ENCODE measurements around the gene BLTP2. TPM values are rescaled to one million over a fixed set of nuclear protein-coding genes. Genes with fewer than 3 reads are reported as not detected.

Gene BLTP2
- total RNA-seq, 2 experiments from 2014 or later = 137 to 140 TPM

- Mint-ChIP-seq H3K36me3 (ENCODE audit: low read depth) (peaks cover 21% of the 10 kb centered on the region), H3K9me3 (no peaks in the 10 kb centered on the region), H3K27me3 (no peaks in the 10 kb centered on the region), H3K4me1 (ENCODE audit: low read depth) (peaks cover 9% of the 10 kb centered on the region), H3K4me3 (no peak overlapping the region), H3K27ac (peak overlapping the region; percentile 22)
- CTCF ChIA-PET = interaction anchor here (1.4 kb wide), 1 partner anchor 8 kb away, joined by 3 read pairs; no protein-coding TSS in a partner anchor
- TF ChIP-seq, protein P1, sequence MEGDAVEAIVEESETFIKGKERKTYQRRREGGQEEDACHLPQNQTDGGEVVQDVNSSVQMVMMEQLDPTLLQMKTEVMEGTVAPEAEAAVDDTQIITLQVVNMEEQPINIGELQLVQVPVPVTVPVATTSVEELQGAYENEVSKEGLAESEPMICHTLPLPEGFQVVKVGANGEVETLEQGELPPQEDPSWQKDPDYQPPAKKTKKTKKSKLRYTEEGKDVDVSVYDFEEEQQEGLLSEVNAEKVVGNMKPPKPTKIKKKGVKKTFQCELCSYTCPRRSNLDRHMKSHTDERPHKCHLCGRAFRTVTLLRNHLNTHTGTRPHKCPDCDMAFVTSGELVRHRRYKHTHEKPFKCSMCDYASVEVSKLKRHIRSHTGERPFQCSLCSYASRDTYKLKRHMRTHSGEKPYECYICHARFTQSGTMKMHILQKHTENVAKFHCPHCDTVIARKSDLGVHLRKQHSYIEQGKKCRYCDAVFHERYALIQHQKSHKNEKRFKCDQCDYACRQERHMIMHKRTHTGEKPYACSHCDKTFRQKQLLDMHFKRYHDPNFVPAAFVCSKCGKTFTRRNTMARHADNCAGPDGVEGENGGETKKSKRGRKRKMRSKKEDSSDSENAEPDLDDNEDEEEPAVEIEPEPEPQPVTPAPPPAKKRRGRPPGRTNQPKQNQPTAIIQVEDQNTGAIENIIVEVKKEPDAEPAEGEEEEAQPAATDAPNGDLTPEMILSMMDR (IDR thresholded peaks at IDR 0.05) = no peak
- DNase-seq = no peak
- intact Hi-C loops (cut with micrococcal nuclease) = no loop called here
- POLR2A ChIA-PET = interaction anchor here (0.7 to 1.4 kb wide), 3 partner anchors 8 to 85 kb away, joined by 3 to 4 read pairs (median 3); no protein-coding TSS in a partner anchor
- ATAC-seq = peak; percentile 17
Measured at GRCh38 chr17:28655160-28655559, 10.2 kb upstream of the BLTP2 start.

DNA sequence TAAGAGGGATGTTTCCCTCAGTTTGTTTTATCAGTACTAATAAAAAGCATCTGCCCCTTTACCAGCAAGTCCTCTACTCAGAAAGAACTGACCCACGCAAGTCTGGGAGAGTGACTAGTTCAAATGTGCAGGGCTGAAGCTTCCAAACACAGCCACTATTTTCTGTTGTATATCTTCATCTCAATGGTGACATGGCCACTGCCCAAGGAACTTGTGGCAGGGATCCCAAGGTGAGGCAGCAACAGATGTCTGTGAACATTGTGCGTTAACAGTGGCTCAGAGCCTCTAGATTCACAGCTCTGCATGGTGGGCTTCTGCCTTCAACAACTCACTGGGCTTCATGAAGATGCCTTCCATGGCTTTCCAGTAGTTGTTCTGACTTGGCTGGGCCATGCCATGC, 3.7 kb upstream of the BLTP2 start:
- Mint-ChIP-seq H3K27me3 (no peaks in the 10 kb centered on the region), H3K4me3 (no peak overlapping the region), H3K36me3 (ENCODE audit: low read depth) (peaks cover 22% of the 10 kb centered on the region), H3K4me1 (ENCODE audit: low read depth) (peaks cover 28% of the 10 kb centered on the region), H3K27ac (no peak overlapping the region), H3K9me3 (no peaks in the 10 kb centered on the region)
- DNase-seq = no peak
- POLR2A ChIA-PET = interaction anchor here (0.7 to 1.8 kb wide), 3 partner anchors 13 to 76 kb away, joined by 3 to 10 read pairs (median 3); partner anchors contain the start of genes SDF2 and SUPT6H
- intact Hi-C loops (cut with micrococcal nuclease) = no loop called here
- CTCF ChIA-PET = interaction anchor here (0.7 to 6.7 kb wide), 11 partner anchors 11 to 305 kb away, joined by 3 to 66 read pairs (median 4); partner anchors contain the start of genes SDF2 and SUPT6H
- TF ChIP-seq, protein P1 (IDR thresholded peaks at IDR 0.05) = no peak
- no peak for ATAC-seq

DNA sequence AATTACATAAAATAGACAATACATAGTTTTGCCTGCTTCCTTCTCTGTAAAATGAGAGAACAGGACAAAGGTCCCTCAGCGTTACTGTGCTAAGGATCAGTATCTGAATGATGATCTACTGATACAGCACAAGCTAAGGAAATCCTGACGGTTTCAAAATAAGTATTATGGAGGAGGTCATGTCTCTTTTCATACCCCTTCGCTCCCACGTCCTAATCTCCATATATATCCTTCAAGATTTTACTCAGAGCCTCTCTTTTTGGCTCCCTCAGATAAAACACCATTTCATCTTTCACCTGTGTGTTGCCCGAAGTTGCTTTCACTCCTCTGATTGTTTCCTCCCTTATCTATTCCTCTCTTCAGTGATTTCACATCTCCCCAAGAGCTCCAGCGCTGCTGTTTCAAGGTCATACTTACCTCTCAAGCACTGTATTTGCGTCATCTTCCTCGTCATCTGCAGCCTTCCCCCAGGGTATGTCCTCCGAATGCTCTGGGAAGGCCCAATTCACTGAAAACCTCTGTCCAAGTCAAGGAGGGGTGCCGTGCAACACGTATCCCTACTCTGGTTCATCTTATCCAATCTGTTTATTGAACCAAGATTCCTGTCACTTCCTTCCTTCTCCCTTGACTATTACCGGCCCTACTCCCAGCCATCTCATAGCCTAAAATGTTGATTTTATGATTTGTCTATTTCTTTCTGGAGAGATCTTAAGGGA, 1.2 kb upstream of the BLTP2 start:
- POLR2A ChIA-PET = interaction anchor here (1.0 to 6.3 kb wide), 7 partner anchors 16 to 80 kb away, joined by 3 to 60 read pairs (median 11); partner anchors contain the start of genes PROCA1, SDF2, SUPT6H and TLCD1
- CTCF ChIA-PET = interaction anchor here (0.7 to 6.7 kb wide), 21 partner anchors 10 to 471 kb away, joined by 3 to 83 read pairs (median 5); partner anchors contain the start of genes PROCA1, SDF2, SUPT6H and TLCD1
- intact Hi-C loops (cut with micrococcal nuclease) = no loop called here
- Mint-ChIP-seq H3K9me3 (no peaks in the 10 kb centered on the region), H3K27ac (peak overlapping the region; percentile 68), H3K36me3 (ENCODE audit: low read depth) (peaks cover 40% of the 10 kb centered on the region), H3K4me3 (peak overlapping the region; percentile 86), H3K4me1 (ENCODE audit: low read depth) (peaks cover 40% of the 10 kb centered on the region), H3K27me3 (no peaks in the 10 kb centered on the region)
- ATAC-seq = no peak
- TF ChIP-seq, protein P1 (IDR thresholded peaks at IDR 0.05) = no peak
- DNase-seq = no peak

- intact Hi-C loops (cut with micrococcal nuclease) = no loop called here
- Mint-ChIP-seq H3K27me3 (no peaks in the 10 kb centered on the region), H3K36me3 (ENCODE audit: low read depth) (peaks cover 46% of the 10 kb centered on the region), H3K9me3 (no peaks in the 10 kb centered on the region), H3K4me1 (ENCODE audit: low read depth) (peaks cover 40% of the 10 kb centered on the region), H3K4me3 (peak overlapping the region; percentile 86), H3K27ac (peak overlapping the region; percentile 68)
- TF ChIP-seq, protein P1 (IDR thresholded peaks at IDR 0.05) = no peak
- no peak for DNase-seq
- no peak for ATAC-seq
- CTCF ChIA-PET = interaction anchor here (0.7 to 6.7 kb wide), 12 partner anchors 10 to 247 kb away, joined by 3 to 83 read pairs (median 4); partner anchors contain the start of genes SDF2, SUPT6H and TLCD1
- POLR2A ChIA-PET = interaction anchor here (1.0 to 6.3 kb wide), 16 partner anchors 11 to 151 kb away, joined by 3 to 60 read pairs (median 5); partner anchors contain the start of genes ALDOC, PIGS, PROCA1 and RPL23A
Measured at GRCh38 chr17:28645576-28645939, 600 bp upstream of the BLTP2 start.

Data from activated CD8-positive, alpha-beta T cell treated with anti-CD3 and anti-CD28 coated beads for 36 hours (primary cell).